ENCODE measurements around the gene STK26.
A peak's percentile ranks its signal among the peaks of the same experiment; 100 is the strongest.
"Not testable (repeated sequence)": the region's sequence is repeated elsewhere in the genome, so short reads cannot be mapped to it uniquely, and the experiment has no call there.

The STK26 gene

DNA sequence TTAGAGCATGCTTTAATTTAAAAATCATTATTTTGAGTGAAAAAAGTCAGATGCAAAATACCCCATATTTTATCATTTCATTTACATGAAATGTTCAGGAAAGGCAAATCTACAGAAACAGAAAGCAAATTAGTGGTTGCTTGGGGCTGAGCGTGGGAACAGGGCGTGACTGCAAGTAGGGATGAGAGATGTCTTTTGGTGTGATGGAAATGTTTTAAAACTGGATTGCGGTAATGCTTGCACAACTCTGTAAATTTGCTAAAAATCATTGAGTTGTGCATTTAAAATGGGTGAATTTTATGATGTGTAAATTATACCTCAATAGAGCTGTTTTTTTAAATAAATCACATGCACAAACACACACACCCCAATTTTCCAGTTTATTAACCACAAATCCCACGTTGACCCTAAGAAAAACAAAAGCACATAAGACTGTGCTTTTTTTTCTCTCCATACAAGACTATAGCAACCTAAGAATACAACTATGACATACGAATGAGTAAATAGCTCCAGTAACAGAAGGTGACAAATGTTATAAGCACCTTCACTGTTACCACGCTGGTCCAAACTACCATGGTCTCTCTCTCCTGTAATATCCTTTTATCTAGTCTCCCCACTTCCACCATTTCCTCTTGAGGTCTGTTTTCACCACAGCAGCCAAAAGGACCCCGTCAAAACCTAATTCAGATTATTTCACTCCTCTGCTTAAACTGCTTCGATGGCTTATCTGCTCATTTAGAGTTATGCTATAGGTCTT, 67.5 kb downstream of the STK26 start:
- Histone ChIP-seq H3K4me3 (no peak overlapping the region), H3K27me3 (ENCODE audit: low read depth) (peaks cover 10% of the 10 kb centered on the region), H3K36me3 (replicated peaks) (no peaks in the 10 kb centered on the region), H3K9me3 (no peaks in the 10 kb centered on the region), H3K4me1 (no peaks in the 10 kb centered on the region)
- in situ Hi-C loops (cut with MboI; ENCODE audit: low sequenced_read_pairs), result loop anchor here (10.0 to 25.0 kb wide), 2 partner anchors 124 to 522 kb away; partner anchors contain the start of gene RAP2C
- DNase-seq (ENCODE audit: low spot score in 2 of 2), result no peak

DNA sequence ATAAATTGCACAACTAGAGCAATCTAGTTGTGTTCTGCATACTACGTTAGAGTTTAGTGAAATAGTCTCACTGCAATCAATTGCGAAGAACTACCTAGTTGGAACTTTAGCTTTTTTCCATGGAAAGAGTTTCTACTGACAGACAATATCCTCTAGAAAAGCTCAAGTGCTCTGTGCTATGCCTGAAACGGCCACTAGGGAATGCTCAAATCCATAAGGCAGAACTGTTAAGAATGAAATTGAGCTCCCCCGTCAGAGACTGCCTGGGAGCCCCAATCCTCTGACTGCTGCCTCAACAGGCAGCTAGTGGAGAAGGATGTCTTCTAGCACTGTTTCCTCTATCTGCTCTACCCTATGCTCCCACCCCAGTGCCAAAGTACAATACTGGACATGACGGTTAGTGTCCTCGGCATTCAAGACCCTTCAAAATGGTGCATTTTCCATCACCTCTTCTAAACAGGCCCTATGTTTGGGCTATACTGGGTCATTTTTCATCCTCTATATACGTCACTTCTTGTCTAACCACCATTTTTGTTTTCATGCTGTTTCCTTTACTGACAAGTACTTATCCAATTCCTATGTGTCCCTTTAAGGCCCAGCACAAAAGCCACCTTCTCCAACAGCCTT, 69.5 kb downstream of the STK26 start:
- H3K36me3 ChIP-seq (replicated peaks), result no peaks in the 10 kb centered on the region
- H3K27me3 ChIP-seq (ENCODE audit: low read depth), result peaks cover 5% of the 10 kb centered on the region; the same call in 1 of the 2 replicates
- peak; percentile 70 to 78 for DNase-seq (ENCODE audit: low spot score in 2 of 2)
- in situ Hi-C loops (cut with MboI; ENCODE audit: low sequenced_read_pairs), result loop anchor here (10.0 to 25.0 kb wide), 2 partner anchors 122 to 520 kb away; partner anchors contain the start of gene RAP2C
- H3K9me3 ChIP-seq, result no peaks in the 10 kb centered on the region
- H3K4me3 ChIP-seq, result no peak overlapping the region
- no peaks in the 10 kb centered on the region for H3K4me1 ChIP-seq

DNA sequence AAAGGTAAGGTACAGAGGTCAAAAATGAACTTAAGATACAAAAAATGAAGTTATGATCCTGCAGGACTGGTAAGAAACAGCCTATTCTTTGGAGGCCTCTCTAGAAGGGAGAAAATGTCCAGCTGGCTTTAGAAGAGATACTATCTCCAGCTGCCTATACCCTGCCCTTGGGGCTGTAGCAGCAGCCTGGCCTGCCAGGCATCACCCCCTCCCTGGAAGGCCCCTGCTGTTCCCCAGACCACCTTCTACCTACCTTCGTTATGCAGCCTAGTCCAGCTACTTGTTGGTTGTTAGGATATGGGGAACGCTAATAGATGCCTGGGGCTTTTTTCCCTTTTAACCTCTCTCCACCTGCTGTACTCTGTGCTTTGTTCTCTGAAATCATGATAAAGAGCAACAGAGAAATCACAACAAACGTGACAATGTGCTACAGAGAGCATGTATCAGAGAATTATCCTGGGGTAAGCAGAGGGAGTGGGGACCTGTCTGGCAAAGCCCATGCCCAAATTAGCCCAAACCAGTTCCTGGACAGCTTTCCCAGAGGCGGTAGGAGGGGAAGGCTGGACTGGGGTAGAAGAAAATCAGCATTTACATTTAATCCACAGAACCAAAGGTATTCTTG, 70.2 kb downstream of the STK26 start:
- Histone ChIP-seq H3K4me3 (no peak overlapping the region), H3K4me1 (no peaks in the 10 kb centered on the region), H3K36me3 (replicated peaks) (no peaks in the 10 kb centered on the region), H3K27me3 (ENCODE audit: low read depth) (peaks cover 11% of the 10 kb centered on the region; the same call in 1 of the 2 replicates), H3K9me3 (no peaks in the 10 kb centered on the region)
- no peak for DNase-seq (ENCODE audit: low spot score in 2 of 2)
- in situ Hi-C loops (cut with MboI; ENCODE audit: low sequenced_read_pairs), result loop anchor here (10.0 to 25.0 kb wide), 2 partner anchors 121 to 519 kb away; partner anchors contain the start of gene RAP2C

DNA sequence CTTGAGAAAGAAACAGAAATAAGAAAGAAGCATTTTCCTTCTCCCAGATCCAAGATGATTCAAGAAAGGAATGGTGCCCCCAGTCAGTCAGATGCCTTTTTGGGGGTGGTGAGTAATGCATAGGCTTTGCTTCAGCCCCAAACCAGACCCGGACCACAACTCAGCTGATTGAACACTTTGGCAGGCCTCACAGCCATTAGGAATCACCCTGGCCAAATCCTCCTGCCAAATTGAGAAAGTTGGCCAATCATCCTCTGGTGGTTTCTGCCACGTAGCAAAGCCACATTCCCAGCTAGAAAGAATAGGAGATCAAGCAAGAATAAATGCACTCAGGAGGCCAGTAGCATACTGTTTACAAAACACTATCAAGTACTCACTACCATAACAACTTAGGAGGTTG, 71.1 kb downstream of the STK26 start:
- H3K36me3 ChIP-seq (replicated peaks), result no peaks in the 10 kb centered on the region
- peaks cover 15% of the 10 kb centered on the region for H3K27me3 ChIP-seq (ENCODE audit: low read depth)
- DNase-seq (ENCODE audit: low spot score in 2 of 2), result no peak
- H3K9me3 ChIP-seq, result no peaks in the 10 kb centered on the region
- no peak overlapping the region for H3K4me3 ChIP-seq
- in situ Hi-C loops (cut with MboI; ENCODE audit: low sequenced_read_pairs), result loop anchor here (10.0 to 25.0 kb wide), 2 partner anchors 121 to 518 kb away; partner anchors contain the start of gene RAP2C
- H3K4me1 ChIP-seq, result no peaks in the 10 kb centered on the region

DNA sequence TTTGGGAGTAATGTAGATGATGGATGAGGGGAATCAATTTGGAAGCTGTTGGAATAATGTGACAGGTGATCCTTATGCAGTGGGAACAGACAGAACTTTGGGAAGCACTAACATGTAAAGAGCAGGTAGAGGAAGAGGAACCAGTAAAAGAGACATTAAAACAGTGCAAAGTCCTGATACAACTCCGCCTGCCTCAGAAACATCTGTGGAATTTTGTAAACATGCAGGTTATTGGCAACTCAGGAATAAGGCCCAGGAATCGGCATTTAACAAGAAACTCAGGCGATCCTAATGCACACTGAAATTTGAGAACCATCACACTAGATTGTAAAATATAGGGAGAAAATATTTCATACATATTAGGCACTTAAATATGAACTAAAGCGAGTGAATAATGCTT, 75.6 kb downstream of the STK26 start:
- H3K27me3 ChIP-seq (ENCODE audit: low read depth), result peaks cover 18% of the 10 kb centered on the region
- not testable (repeated sequence) for H3K36me3 ChIP-seq (replicated peaks)
- in situ Hi-C loops (cut with MboI; ENCODE audit: low sequenced_read_pairs), result loop anchor here (10.0 to 25.0 kb wide), 2 partner anchors 116 to 514 kb away; partner anchors contain the start of gene RAP2C

DNA sequence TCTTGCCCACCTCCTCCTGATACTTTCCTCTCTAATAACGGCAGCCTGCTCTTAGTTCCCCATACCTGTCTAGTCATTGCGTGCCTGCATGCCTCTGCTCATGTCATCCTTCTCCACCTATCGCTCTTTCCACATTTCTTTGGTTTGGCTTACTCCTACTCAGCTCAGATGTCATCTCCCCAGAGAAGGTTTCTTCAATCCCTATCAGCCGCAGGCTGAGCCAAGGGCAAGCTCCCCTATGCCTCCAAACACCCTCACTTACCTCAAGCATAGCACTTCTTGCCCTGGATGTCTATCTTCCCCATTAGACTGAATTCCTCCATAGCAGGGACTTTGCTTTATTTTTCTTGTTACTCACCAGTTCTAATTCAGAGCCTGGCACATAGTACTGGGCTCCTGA, 78.1 kb downstream of the STK26 start:
- no peaks in the 10 kb centered on the region for H3K36me3 ChIP-seq (replicated peaks)
- no peak overlapping the region for H3K4me3 ChIP-seq
- peaks cover 4% of the 10 kb centered on the region; the same call in 1 of the 2 replicates for H3K9me3 ChIP-seq
- H3K4me1 ChIP-seq, result no peaks in the 10 kb centered on the region
- DNase-seq (ENCODE audit: low spot score in 2 of 2), result no peak
- peaks cover 19% of the 10 kb centered on the region for H3K27me3 ChIP-seq (ENCODE audit: low read depth)
- in situ Hi-C loops (cut with MboI; ENCODE audit: low sequenced_read_pairs), result no loop called here

More for the DNA sequence above, 75.6 kb downstream of the STK26 start:
- not testable (repeated sequence) for H3K9me3 ChIP-seq; H3K4me1 ChIP-seq; H3K4me3 ChIP-seq; DNase-seq (ENCODE audit: low spot score in 2 of 2)

DNA sequence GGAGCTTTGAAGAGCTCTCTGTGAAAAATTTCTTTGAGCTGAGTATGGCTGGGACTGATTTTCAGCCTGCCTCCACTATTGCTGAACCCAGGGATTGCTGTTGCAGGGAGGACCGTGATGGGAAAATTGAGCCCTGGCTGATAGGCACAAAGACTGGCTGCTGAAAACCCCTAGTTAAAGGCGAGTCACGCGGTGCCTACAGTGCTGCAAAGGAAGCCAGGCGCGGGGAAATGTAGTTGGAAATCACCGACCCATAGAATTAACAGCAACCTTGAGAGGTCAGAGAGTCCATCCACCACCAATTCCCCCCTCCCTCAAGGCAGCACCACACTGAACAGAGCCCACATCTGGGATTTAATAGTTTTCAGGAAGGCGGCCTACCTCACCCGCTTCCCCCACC, 78.7 kb downstream of the STK26 start:
- peaks cover 20% of the 10 kb centered on the region for H3K27me3 ChIP-seq (ENCODE audit: low read depth)
- H3K4me1 ChIP-seq, result no peaks in the 10 kb centered on the region
- no peak for DNase-seq (ENCODE audit: low spot score in 2 of 2)
- H3K36me3 ChIP-seq (replicated peaks), result no peaks in the 10 kb centered on the region
- H3K4me3 ChIP-seq, result no peak overlapping the region
- in situ Hi-C loops (cut with MboI; ENCODE audit: low sequenced_read_pairs), result no loop called here
- peaks cover 4% of the 10 kb centered on the region; the same call in 1 of the 2 replicates for H3K9me3 ChIP-seq

DNA sequence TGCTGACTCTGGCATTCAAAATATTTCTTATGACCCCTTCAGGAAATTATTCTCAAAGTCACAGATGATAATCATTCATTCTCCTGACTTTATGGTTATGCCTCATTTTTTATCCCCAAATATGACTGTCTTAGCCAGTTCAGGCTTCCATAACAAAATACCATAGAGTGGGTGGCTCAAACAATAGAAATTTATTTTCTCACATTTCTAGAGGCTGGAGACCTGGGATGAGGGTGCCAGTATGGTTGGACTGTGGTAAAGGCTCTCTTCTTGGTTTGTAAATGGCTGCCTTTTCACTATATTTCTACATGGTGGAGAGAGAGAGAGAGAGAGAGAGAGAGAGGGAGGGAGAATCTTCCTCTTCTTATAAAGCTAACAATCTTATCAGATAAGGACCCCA, 84.2 kb downstream of the STK26 start:
- in situ Hi-C loops (cut with MboI; ENCODE audit: low sequenced_read_pairs), result no loop called here
- no peak for DNase-seq (ENCODE audit: low spot score in 2 of 2)
- H3K36me3 ChIP-seq (replicated peaks), result no peaks in the 10 kb centered on the region

DNA sequence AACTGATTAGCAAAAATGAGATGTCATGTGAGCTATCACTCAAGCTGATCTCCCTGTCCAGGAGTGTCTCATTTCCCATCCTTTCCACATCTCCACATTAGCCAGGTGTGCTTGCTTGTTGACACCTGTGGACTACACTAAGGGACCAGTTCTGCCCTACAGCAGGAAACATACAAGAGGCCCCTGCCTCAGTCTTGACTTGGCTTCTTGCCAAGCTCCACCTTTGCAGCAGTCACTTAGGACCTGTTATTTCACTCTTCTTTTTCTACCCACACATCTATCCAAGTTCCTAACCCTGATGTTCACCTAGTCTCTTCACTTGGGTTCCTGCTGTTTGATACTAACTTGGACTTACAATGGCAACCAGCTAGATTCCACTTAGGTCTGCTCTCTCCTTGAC, 91.5 kb downstream of the STK26 start:
- Histone ChIP-seq H3K27me3 (ENCODE audit: low read depth) (peaks cover 16% of the 10 kb centered on the region), H3K4me3 (no peak overlapping the region), H3K4me1 (peaks cover 5% of the 10 kb centered on the region), H3K36me3 (replicated peaks) (no peaks in the 10 kb centered on the region), H3K9me3 (no peaks in the 10 kb centered on the region)
- in situ Hi-C loops (cut with MboI; ENCODE audit: low sequenced_read_pairs), result no loop called here
- no peak for DNase-seq (ENCODE audit: low spot score in 2 of 2)

More for the DNA sequence above, 84.2 kb downstream of the STK26 start:
- Histone ChIP-seq H3K4me3 (no peak overlapping the region), H3K4me1 (no peaks in the 10 kb centered on the region), H3K9me3 (peaks cover 4% of the 10 kb centered on the region; the same call in 1 of the 2 replicates), H3K27me3 (ENCODE audit: low read depth) (peaks cover 13% of the 10 kb centered on the region)

DNA sequence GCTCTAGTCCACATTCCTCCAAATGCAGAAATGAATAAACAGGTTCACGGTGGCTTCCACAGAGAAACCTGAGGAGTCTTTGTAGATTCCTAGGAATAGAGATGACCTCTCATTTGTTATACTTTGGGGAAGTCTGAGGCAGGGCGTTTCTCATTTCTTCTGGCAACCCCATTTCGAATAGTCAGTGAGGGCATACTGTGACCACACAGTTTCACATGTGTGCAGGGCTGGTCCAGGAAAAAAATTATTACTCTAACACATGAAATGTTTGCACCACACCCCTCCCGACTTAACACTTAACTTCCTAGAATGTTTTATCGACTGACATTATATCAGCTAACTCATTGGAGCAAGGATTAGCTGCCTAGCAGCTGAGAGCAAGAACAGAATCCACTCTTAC, 92.7 kb downstream of the STK26 start:
- Histone ChIP-seq H3K27me3 (ENCODE audit: low read depth) (peaks cover 14% of the 10 kb centered on the region), H3K9me3 (no peaks in the 10 kb centered on the region), H3K4me3 (no peak overlapping the region), H3K4me1 (peaks cover 14% of the 10 kb centered on the region), H3K36me3 (replicated peaks) (no peaks in the 10 kb centered on the region)
- no peak for DNase-seq (ENCODE audit: low spot score in 2 of 2)
- in situ Hi-C loops (cut with MboI; ENCODE audit: low sequenced_read_pairs), result no loop called here

DNA sequence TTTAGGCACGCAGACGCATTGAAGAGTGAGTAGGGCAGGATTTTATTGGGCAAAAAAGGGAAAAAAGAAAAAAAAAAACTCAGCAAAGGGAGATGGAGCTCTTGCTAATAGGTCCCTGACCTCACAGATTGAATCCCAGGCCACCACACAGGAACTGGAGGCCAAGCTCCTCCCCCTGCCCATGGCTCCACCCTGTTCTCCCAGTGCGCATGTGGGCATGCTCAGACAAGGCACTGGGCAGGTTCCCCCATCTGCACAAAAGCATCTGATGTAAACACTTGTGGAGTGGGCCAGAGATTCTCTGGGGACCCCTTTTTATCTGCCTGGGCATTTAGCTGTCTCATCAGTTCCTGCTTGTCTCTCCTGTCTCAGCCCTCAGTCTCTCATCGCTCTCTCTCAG, 95.3 kb downstream of the STK26 start:
- Histone ChIP-seq H3K27me3 (ENCODE audit: low read depth) (peaks cover 5% of the 10 kb centered on the region), H3K9me3 (no peaks in the 10 kb centered on the region), H3K36me3 (replicated peaks) (no peaks in the 10 kb centered on the region), H3K4me1 (peaks cover 14% of the 10 kb centered on the region), H3K4me3 (no peak overlapping the region)
- in situ Hi-C loops (cut with MboI; ENCODE audit: low sequenced_read_pairs), result no loop called here
- peak in 1 of 2 experiments; percentile 42 for DNase-seq (ENCODE audit: low spot score in 2 of 2)

DNA sequence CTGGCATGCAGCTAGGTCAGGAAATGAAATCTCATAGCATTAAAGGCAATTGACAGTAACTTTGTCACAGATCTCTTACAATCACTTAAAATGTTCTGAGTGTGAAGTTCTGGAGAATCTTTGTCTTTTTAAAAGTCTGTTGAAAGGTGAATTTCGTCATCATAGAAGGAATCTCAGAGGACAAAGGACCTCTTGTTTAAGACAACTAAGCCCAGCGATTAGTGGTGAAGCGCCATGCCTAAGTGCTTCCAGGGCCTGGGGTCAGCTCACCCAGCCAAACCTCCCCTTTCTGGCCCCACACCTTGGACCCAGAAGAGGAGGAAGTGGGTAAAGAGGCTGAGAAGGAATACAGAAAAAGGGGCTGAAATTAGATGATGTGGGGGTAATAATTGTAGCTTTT, 96.2 kb downstream of the STK26 start:
- in situ Hi-C loops (cut with MboI; ENCODE audit: low sequenced_read_pairs), result no loop called here
- Histone ChIP-seq H3K4me3 (no peak overlapping the region), H3K36me3 (replicated peaks) (no peaks in the 10 kb centered on the region), H3K9me3 (no peaks in the 10 kb centered on the region), H3K4me1 (peaks cover 14% of the 10 kb centered on the region), H3K27me3 (ENCODE audit: low read depth) (no peaks in the 10 kb centered on the region)
- DNase-seq (ENCODE audit: low spot score in 2 of 2), result peak; percentile 48 to 50

DNA sequence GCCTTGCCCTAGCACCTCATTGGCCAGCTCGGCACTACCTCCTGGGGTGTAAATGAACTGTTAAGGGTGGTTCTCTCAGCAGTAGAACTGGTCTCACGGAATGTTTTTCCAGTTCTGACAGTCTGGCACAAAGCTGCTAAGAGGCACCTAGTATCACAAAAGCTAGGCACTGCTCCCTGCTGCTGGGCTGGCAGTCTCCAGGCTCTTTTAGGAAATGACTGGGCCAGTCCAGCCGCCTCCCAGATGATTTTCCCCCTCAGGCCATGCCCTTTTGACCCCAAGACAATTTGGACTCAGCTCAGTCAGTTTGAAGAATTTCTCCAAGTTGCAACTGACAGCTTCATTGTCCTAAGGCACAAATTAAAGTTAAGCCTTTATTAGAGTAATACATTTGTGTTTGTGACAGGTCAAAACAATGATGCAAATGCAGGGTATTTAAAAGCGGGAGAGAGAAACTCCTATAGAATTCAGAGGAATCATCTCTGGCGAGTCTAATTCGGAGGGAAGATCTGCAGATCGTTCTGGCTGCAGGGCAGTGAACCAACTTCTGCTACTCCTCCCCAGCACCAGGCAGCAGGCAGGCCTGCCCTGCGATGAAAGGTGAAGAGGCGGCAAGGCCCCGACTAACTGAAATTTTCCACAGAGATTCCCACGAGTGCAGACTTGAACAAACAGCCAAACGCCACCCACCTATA, 96.9 kb downstream of the STK26 start:
- DNase-seq (ENCODE audit: low spot score in 2 of 2), result peak; percentile 70 to 83
- in situ Hi-C loops (cut with MboI; ENCODE audit: low sequenced_read_pairs), result no loop called here
- no peaks in the 10 kb centered on the region; the same call in 1 of the 2 replicates for H3K27me3 ChIP-seq (ENCODE audit: low read depth)
- H3K9me3 ChIP-seq, result no peaks in the 10 kb centered on the region
- H3K4me1 ChIP-seq, result peaks cover 14% of the 10 kb centered on the region
- H3K36me3 ChIP-seq (replicated peaks), result no peaks in the 10 kb centered on the region
- H3K4me3 ChIP-seq, result no peak overlapping the region
